PC-9 (cell line): ENCODE results near the gene TPH1.

Experiments used
- CTCF ChIP-seq: fragments of 200-600 bp; sonication (generic); conservative IDR thresholded peaks from 2 replicates; pipeline ENCODE4 v1.6.1; 2017; ENCODE audit warnings: mixed run types, antibody characterized with exemption, mild to moderate bottlenecking, moderate library complexity
- EZH2 ChIP-seq: fragments of 200-600 bp; sonication (generic); IDR thresholded peaks from 2 replicates; pipeline ENCODE4 v1.8.0; 2017; ENCODE audit warnings: antibody characterized with exemption, low read depth

- TF ChIP-seq CTCF (no peak), EZH2 (no peak)
These were observed 33.8 kb downstream of the TPH1 start for GRCh38 chr11:18012122-18012905.
